Measurements from ENCODE around the gene CLPSL2. TPM values are rescaled to one million over a fixed set of nuclear protein-coding genes. Genes with fewer than 3 reads are reported as not detected.

CLPSL2 gene
- total RNA-seq, 1 donor from 2014 or later: not detected

DNA sequence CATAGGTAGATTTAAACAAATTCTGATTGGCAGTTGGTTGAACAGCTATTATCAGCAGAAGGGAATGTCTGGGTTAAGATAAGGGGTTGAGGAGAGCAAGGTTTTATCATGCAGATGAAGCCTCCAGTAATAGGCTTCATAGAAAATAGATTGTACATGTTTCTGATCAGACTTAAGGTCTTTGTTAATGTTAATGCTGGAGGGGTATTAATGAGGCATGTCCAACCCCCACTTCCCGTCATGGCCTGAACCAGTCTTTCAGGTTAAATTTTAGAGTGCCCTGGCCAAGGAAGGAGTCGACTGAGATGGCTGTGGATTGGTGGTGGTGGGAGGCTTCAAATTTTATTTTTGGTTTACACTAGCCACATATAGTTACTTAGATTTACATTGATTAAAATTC is 7.8 kb downstream of the CLPSL2 start:
- DNase-seq (ENCODE audit: low spot score): no peak
- no peak for ATAC-seq

- DNase-seq (ENCODE audit: low spot score): no peak
- ATAC-seq: no peak
These were observed 9.9 kb downstream of the CLPSL2 start for GRCh38 chr6:35786272-35786671.

GRCh38 chr6:35786810-35787209 is 10.4 kb downstream of the CLPSL2 start:
- ATAC-seq (no peak), DNase-seq (ENCODE audit: low spot score) (no peak)

DNA sequence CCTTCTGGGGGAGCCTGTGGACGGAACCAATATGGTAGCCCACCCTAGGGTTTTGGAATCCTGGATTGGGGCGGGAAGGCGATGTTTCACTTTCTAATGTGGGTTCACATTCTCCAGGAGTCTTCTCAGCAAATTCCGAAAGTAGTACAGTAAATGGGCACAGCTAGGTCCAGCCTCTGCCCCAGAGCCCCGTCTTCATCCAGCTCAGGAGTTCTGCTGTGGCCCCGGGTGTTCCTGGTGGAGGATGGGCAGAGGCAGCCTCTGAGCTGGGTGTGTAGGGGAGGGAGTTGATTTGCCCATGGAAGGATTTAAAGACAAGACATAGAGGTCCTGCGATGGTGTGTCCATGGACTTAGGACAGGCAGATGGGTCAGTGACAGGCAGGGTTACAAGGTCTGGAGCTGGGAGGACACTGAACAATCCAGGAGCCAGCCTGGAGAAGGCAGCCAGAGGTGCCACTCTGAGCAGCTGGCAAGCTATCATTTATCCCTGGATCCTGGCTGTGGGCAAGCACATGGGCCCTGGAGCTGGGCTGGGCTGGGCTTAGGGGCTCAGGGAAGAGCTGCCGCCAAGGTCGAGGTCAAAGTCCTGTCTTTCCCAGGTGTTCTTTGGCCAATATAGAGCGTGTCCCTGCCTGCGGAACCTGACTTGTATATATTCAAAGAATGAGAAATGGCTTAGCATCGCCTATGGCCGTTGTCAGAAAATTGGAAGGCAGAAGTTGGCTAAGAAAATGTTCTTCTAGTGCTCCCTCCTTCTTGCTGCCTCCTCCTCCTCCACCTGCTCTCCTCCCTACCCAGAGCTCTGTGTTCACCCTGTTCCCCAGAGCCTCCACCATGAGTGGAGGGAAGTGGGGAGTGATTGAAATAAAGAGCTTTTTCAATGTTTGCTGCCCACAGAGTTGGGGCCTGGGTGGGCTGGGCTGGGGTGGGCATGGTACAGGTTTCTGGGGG is 11.1 kb downstream of the CLPSL2 start:
- ATAC-seq: peak; percentile 84
- no peak for DNase-seq (ENCODE audit: low spot score)

GRCh38 chr6:35788423-35788982 is 12.1 kb downstream of the CLPSL2 start:
- DNase-seq (ENCODE audit: low spot score) (no peak), ATAC-seq (no peak)

- DNase-seq (ENCODE audit: low spot score): no peak
- ATAC-seq: no peak
These were observed 14.3 kb downstream of the CLPSL2 start for GRCh38 chr6:35790683-35791082.

- no peak for ATAC-seq
- DNase-seq (ENCODE audit: low spot score): no peak
These were observed 18.4 kb downstream of the CLPSL2 start for GRCh38 chr6:35794536-35795452.

- no peak for DNase-seq (ENCODE audit: low spot score)
- ATAC-seq: no peak
These were observed 19.2 kb downstream of the CLPSL2 start for GRCh38 chr6:35795453-35796071.

GRCh38 chr6:35796236-35796635 is 19.8 kb downstream of the CLPSL2 start:
- DNase-seq (ENCODE audit: low spot score) (no peak), ATAC-seq (no peak)

DNA sequence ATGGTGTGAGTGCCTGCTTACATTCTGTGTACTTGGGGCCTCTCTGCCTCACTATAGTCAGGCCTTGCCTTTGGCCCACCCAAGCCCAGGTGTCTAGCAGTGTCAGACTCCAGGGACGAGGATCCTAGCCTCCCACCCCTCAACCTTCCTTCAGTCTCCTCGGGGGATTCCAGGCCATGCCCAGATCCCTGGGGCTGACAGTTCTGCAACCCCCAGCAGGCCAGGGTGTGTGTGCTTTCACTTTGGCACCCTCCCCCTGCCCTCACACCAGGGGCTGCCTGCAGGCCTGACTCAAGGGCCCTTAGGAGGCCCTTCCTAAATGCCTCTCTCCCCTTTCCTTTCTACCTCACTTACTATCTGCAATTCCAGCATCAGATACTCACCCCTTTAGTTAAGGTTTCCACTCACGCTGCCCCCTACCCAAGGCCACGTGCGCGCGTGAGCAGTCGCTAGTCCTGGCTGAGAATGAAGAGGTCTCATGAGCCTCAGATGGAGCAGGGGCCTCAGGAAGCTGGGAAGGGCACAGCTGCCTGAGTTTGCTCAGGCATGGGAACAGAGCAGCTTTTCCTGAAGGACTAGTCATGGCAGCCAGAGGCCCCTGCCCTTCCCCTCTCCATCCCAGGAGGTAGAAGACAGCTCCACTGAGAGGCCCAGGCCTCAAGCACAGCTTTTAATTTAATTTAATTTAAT is 21.6 kb downstream of the CLPSL2 start:
- DNase-seq (ENCODE audit: low spot score) (no peak), ATAC-seq (no peak)

DNA sequence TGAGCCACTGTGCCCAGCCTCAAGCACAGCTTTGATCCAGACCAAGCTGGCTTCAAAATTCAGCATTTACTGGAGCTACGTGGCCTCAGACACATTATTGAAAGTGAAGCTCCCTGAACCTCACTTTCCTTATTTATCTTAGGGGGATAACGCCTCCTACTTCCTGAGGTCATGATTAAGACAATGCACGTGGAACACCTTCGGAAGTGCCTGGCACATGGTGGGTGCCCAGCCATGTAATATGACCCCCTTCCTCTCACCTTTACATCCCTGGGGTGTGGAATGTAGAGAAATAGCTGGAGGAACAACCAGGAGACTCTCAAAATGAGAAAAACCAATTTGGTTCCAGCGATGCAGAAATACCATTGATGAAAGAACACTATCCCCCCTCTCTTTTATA is 22.3 kb downstream of the CLPSL2 start:
- no peak for DNase-seq (ENCODE audit: low spot score)

GRCh38 chr6:35801148-35801547 is 24.8 kb downstream of the CLPSL2 start:
- no peak for DNase-seq (ENCODE audit: low spot score)
- no peak for ATAC-seq

More for the DNA sequence above, 22.3 kb downstream of the CLPSL2 start:
- no peak for ATAC-seq

- DNase-seq (ENCODE audit: low spot score): no peak
- ATAC-seq: peak; percentile 100
These were observed 28.8 kb downstream of the CLPSL2 start, which contains the start of gene LHFPL5 for GRCh38 chr6:35804996-35805736. Gene LHFPL5 (plus strand): TSS chr6:35805352. CDS start chr6:35805671, 319 bp downstream.

GRCh38 chr6:35808688-35809087 is 32.3 kb downstream of the CLPSL2 start:
- DNase-seq (ENCODE audit: low spot score) (no peak), ATAC-seq (no peak)

GRCh38 chr6:35809809-35810208 is 33.4 kb downstream of the CLPSL2 start:
- no peak for DNase-seq (ENCODE audit: low spot score)
- ATAC-seq: no peak

DNA sequence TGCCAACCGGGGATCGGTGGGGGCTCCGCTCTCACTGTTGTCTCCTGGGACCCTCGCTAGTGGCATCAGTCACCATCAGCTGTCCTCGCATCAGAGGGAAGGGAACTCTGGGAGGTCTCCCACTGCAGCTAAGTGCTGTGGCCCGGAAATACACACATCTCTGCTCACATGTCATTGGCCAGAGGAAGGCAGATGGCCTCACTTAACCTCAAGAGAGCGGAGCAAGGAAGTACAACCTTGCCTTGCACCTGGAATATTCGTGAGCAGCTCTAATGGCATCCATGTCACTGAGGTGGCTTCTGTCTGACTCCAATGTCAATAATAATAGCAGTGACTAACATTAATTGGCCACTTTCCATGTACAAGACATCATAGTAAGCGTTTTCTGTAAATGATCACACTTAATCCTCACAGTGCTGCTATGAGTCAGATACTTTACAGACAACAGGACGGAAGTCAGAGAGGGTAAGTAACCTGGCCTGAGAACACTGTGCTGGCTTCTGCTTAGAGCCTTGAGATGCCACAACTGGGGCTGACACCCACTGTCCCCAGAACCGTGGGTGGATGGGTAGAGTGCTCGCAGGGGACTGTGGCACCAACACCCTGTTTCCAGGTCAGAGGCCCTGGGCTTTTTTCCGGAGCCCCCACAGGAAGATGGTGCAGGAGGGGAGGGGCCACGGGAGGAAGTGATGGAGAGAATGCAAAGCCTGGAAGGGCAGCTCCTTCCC is 34.7 kb downstream of the CLPSL2 start:
- DNase-seq (ENCODE audit: low spot score): no peak
- ATAC-seq: no peak

GRCh38 chr6:35811699-35811995 is 35.2 kb downstream of the CLPSL2 start:
- ATAC-seq: no peak
- DNase-seq (ENCODE audit: low spot score): no peak

GRCh38 chr6:35817515-35817914 is 41.1 kb downstream of the CLPSL2 start:
- ATAC-seq (no peak), DNase-seq (ENCODE audit: low spot score) (no peak)

DNA sequence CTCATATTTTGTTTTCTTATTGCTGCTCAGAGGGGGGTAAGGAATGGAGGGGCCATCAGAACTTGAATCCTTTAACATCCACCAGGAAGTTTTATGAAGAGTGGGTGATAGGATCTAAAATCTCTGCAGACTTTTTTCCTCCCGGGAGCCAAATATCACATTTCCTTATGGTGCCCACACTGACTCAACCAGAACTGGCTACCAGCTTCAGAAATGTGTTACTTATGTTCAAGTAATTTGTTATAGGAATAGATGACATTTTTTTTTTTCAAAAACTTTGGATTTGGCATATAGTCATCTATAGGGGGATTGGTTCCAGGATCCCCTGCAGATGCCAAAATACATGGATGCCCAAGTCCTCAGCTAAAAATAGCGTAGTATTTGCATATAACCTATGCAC is 47.2 kb downstream of the CLPSL2 start:
- no peak for DNase-seq (ENCODE audit: low spot score)
- no peak for ATAC-seq
